HepG2 (cell line): ENCODE measurements around the gene TOB1. TPM values are rescaled to one million over a fixed set of nuclear protein-coding genes. Genes with fewer than 3 reads are reported as not detected.

Experiments used
- HHEX ChIP-seq: IDR thresholded peaks from 2 replicates; pipeline ENCODE4 v1.6.1; 2016; ENCODE audit warnings: control low read depth
- MXI1 ChIP-seq: IDR thresholded peaks from 3 replicates; pipeline ENCODE4 v1.6.1; 2012; ENCODE audit warnings: low read depth, low read length, inconsistent platforms, borderline replicate concordance
- RNF219 ChIP-seq: sonication (generic); formaldehyde crosslinking; IDR thresholded peaks from 2 replicates; pipeline ENCODE4 v1.5.0; 2020; ENCODE audit warnings: mild to moderate bottlenecking, missing genetic modification reagents
- SALL1 ChIP-seq: sonication (generic); formaldehyde crosslinking; IDR thresholded peaks from 2 replicates; pipeline ENCODE4 v1.8.0; 2022; ENCODE audit warnings: mild to moderate bottlenecking, missing genetic modification reagents
- YEATS2 ChIP-seq: sonication (generic); formaldehyde crosslinking; IDR thresholded peaks from 2 replicates; pipeline ENCODE4 v1.4.0; 2020; ENCODE audit warnings: missing genetic modification reagents, borderline replicate concordance
- ZBTB2 ChIP-seq: sonication (generic); formaldehyde crosslinking; IDR thresholded peaks from 2 replicates; pipeline ENCODE4 v1.8.0; 2022; ENCODE audit warnings: low read depth, missing genetic modification reagents
- polyA plus RNA-seq, 8 experiments: library from polyadenylated mRNA; depleted of rRNA in 3 of 8; stranded (reverse) in 7 of 8; unstranded in 1 of 8; fragments of >200 nt; fragmentation: Illumina TruSeq in 4 of 8; extraction: Trizol in 4 of 8; gene quantifications; 2 replicates each; pipeline versions ENCODE4 v1.2.1 to v1.2.3, GENCODE V29; 2011 to 2016; ENCODE audit warnings: low read depth in 4 of 8, missing spikeins in 1 of 8, mixed read lengths in 1 of 8; ENCODE audit not compliant: insufficient read depth in 1 of 8
- total RNA-seq, 5 experiments: library from RNA; depleted of rRNA; stranded (reverse); fragments of >200 nt; fragmentation: Illumina TruSeq; extraction: Trizol; gene quantifications; 2 replicates each; pipeline ENCODE4 v1.2.3, GENCODE V29; 2016; ENCODE audit warnings: low read depth in 1 of 5
- TF ChIP-seq, protein P1 (sequence below): IDR thresholded peaks from 2 replicates; pipeline ENCODE4 v1.6.1; 2012; ENCODE audit warnings: low read depth, low read length, improper control_type of control experiment
- TF ChIP-seq, protein P2 (sequence below): sonication (generic); formaldehyde crosslinking; IDR thresholded peaks from 2 replicates; pipeline ENCODE4 v1.8.1; 2023; ENCODE audit warnings: mild to moderate bottlenecking, missing genetic modification reagents
- TF ChIP-seq, protein P3 (sequence below): sonication (generic); formaldehyde crosslinking; IDR thresholded peaks from 2 replicates; pipeline ENCODE4 v1.4.0; 2020; ENCODE audit warnings: missing genetic modification reagents
- TF ChIP-seq, protein P4 (sequence below): sonication (generic); formaldehyde crosslinking; conservative IDR thresholded peaks from 2 replicates; pipeline ENCODE4 v1.4.0; 2020; ENCODE audit warnings: missing genetic modification reagents
- TF ChIP-seq, protein P5 (sequence below): sonication (generic); formaldehyde crosslinking; IDR thresholded peaks from 2 replicates; pipeline ENCODE4 v1.9.0; 2022; ENCODE audit warnings: missing genetic modification reagents, mild to moderate bottlenecking, borderline replicate concordance

The TOB1 gene
- total and polyA plus RNA-seq, 2 of the 13 experiments (the other 11 are each of a cell fraction or from before 2014, with no cell fraction given): 21.9 to 57.7 TPM

- TF ChIP-seq RNF219 (no peak), MXI1 (peak; percentile 28; the same call in 1 of the 3 replicates), YEATS2 (CRISPR knock-in tag) (peak; percentile 54; the same call in 1 of the 2 replicates), ZBTB2 (no peak), HHEX (CRISPR knock-in tag) (peak; percentile 79), SALL1 (CRISPR knock-in tag) (peak; percentile 96)
- TF ChIP-seq, protein P1, sequence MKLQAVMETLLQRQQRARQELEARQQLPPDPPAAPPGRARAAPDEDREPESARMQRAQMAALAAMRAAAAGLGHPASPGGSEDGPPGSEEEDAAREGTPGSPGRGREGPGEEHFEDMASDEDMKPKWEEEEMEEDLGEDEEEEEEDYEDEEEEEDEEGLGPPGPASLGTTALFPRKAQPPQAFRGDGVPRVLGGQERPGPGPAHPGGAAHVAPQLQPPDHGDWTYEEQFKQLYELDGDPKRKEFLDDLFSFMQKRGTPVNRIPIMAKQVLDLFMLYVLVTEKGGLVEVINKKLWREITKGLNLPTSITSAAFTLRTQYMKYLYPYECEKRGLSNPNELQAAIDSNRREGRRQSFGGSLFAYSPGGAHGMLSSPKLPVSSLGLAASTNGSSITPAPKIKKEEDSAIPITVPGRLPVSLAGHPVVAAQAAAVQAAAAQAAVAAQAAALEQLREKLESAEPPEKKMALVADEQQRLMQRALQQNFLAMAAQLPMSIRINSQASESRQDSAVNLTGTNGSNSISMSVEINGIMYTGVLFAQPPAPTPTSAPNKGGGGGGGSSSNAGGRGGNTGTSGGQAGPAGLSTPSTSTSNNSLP: peak; percentile 83
- TF ChIP-seq, protein P2, sequence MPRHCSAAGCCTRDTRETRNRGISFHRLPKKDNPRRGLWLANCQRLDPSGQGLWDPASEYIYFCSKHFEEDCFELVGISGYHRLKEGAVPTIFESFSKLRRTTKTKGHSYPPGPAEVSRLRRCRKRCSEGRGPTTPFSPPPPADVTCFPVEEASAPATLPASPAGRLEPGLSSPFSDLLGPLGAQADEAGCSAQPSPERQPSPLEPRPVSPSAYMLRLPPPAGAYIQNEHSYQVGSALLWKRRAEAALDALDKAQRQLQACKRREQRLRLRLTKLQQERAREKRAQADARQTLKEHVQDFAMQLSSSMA (CRISPR knock-in tag): 0 out of 2 replicates have a peak, but pooled peaks have one; percentile 32
- TF ChIP-seq, protein P3, sequence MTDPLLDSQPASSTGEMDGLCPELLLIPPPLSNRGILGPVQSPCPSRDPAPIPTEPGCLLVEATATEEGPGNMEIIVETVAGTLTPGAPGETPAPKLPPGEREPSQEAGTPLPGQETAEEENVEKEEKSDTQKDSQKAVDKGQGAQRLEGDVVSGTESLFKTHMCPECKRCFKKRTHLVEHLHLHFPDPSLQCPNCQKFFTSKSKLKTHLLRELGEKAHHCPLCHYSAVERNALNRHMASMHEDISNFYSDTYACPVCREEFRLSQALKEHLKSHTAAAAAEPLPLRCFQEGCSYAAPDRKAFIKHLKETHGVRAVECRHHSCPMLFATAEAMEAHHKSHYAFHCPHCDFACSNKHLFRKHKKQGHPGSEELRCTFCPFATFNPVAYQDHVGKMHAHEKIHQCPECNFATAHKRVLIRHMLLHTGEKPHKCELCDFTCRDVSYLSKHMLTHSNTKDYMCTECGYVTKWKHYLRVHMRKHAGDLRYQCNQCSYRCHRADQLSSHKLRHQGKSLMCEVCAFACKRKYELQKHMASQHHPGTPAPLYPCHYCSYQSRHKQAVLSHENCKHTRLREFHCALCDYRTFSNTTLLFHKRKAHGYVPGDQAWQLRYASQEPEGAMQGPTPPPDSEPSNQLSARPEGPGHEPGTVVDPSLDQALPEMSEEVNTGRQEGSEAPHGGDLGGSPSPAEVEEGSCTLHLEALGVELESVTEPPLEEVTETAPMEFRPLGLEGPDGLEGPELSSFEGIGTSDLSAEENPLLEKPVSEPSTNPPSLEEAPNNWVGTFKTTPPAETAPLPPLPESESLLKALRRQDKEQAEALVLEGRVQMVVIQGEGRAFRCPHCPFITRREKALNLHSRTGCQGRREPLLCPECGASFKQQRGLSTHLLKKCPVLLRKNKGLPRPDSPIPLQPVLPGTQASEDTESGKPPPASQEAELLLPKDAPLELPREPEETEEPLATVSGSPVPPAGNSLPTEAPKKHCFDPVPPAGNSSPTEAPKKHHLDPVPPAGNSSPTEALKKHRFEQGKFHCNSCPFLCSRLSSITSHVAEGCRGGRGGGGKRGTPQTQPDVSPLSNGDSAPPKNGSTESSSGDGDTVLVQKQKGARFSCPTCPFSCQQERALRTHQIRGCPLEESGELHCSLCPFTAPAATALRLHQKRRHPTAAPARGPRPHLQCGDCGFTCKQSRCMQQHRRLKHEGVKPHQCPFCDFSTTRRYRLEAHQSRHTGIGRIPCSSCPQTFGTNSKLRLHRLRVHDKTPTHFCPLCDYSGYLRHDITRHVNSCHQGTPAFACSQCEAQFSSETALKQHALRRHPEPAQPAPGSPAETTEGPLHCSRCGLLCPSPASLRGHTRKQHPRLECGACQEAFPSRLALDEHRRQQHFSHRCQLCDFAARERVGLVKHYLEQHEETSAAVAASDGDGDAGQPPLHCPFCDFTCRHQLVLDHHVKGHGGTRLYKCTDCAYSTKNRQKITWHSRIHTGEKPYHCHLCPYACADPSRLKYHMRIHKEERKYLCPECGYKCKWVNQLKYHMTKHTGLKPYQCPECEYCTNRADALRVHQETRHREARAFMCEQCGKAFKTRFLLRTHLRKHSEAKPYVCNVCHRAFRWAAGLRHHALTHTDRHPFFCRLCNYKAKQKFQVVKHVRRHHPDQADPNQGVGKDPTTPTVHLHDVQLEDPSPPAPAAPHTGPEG (CRISPR knock-in tag): no peak
- TF ChIP-seq, protein P4, sequence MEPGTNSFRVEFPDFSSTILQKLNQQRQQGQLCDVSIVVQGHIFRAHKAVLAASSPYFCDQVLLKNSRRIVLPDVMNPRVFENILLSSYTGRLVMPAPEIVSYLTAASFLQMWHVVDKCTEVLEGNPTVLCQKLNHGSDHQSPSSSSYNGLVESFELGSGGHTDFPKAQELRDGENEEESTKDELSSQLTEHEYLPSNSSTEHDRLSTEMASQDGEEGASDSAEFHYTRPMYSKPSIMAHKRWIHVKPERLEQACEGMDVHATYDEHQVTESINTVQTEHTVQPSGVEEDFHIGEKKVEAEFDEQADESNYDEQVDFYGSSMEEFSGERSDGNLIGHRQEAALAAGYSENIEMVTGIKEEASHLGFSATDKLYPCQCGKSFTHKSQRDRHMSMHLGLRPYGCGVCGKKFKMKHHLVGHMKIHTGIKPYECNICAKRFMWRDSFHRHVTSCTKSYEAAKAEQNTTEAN: peak; percentile 44; the same call in 1 of the 2 replicates
- TF ChIP-seq, protein P5, sequence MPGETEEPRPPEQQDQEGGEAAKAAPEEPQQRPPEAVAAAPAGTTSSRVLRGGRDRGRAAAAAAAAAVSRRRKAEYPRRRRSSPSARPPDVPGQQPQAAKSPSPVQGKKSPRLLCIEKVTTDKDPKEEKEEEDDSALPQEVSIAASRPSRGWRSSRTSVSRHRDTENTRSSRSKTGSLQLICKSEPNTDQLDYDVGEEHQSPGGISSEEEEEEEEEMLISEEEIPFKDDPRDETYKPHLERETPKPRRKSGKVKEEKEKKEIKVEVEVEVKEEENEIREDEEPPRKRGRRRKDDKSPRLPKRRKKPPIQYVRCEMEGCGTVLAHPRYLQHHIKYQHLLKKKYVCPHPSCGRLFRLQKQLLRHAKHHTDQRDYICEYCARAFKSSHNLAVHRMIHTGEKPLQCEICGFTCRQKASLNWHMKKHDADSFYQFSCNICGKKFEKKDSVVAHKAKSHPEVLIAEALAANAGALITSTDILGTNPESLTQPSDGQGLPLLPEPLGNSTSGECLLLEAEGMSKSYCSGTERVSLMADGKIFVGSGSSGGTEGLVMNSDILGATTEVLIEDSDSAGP (CRISPR knock-in tag): no peak
These were observed 24.7 kb upstream of the TOB1 start (continued) for GRCh38 chr17:50890675-50891516.
